Epithelial cell of proximal tubule (primary cell): ENCODE data around the gene HYDIN. TPM values are rescaled to one million over a fixed set of nuclear protein-coding genes. Genes with fewer than 3 reads are reported as not detected.

Experiments
- DNase-seq: peaks from one replicate; pipeline ENCODE4 v3.0.0-alpha.2; 2011; ENCODE audit warnings: low read depth
- H3K4me3 ChIP-seq: 2 replicates; pipeline ENCODE4 v1.5.1; 2011; ENCODE audit warnings: low read depth, mild to moderate bottlenecking, low read length
- total RNA-seq: library from RNA; depleted of rRNA; stranded (reverse); fragments of >200 nt; gene quantifications from 2 replicates; pipeline ENCODE4 v1.2.3, GENCODE V29; 2015
- TF ChIP-seq, protein P1 (sequence below): conservative IDR thresholded peaks from 2 replicates; pipeline ENCODE4 v1.5.1; 2012; ENCODE audit warnings: low read depth, mild to moderate bottlenecking, low read length

The HYDIN gene
- total RNA-seq, 1 donor from 2014 or later: 1.5 TPM

DNA sequence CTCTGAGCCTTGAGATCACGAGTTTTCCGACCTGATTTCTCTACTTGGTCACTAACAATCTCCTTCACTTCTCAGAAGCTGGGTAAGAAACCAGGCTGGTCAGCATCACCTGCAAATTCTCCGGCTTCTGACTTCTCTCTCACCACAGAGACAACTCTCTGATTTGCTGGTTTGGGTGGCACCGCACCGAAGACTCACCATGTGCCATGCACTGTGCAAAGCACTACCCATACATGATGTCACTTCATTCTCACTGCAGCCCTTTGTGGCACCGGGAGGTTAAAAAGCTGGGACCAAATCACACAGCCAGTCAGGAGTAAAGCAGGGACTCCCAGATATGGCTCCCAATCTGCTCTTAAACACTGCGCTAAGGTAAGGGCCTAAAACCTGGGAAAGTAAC, 430.2 kb downstream of the HYDIN start:
- TF ChIP-seq, protein P1, sequence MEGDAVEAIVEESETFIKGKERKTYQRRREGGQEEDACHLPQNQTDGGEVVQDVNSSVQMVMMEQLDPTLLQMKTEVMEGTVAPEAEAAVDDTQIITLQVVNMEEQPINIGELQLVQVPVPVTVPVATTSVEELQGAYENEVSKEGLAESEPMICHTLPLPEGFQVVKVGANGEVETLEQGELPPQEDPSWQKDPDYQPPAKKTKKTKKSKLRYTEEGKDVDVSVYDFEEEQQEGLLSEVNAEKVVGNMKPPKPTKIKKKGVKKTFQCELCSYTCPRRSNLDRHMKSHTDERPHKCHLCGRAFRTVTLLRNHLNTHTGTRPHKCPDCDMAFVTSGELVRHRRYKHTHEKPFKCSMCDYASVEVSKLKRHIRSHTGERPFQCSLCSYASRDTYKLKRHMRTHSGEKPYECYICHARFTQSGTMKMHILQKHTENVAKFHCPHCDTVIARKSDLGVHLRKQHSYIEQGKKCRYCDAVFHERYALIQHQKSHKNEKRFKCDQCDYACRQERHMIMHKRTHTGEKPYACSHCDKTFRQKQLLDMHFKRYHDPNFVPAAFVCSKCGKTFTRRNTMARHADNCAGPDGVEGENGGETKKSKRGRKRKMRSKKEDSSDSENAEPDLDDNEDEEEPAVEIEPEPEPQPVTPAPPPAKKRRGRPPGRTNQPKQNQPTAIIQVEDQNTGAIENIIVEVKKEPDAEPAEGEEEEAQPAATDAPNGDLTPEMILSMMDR: no peak
- DNase-seq: no peak
- H3K4me3 ChIP-seq: peak overlapping the region; percentile 97

DNA sequence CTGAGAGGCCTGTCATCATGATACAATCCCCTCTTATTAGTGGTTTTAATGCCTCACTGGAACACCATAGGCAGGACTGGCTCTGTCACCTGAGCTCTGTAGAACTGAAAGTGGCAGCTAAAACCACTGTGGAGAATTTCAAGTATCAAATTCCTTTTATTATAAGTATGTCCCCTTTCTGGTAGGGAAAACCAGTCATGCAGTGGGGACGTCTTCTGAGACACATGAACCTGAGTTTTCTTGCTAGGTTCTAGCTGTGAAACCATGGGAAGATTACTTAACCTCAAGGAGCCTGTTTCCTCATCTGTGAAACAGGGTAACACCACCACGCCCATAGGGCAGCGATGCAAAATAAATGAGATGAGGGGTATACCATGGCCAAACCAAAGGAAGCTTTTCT, 434.2 kb downstream of the HYDIN start:
- H3K4me3 ChIP-seq: no peak overlapping the region
- TF ChIP-seq, protein P1: no peak
- DNase-seq: no peak

DNA sequence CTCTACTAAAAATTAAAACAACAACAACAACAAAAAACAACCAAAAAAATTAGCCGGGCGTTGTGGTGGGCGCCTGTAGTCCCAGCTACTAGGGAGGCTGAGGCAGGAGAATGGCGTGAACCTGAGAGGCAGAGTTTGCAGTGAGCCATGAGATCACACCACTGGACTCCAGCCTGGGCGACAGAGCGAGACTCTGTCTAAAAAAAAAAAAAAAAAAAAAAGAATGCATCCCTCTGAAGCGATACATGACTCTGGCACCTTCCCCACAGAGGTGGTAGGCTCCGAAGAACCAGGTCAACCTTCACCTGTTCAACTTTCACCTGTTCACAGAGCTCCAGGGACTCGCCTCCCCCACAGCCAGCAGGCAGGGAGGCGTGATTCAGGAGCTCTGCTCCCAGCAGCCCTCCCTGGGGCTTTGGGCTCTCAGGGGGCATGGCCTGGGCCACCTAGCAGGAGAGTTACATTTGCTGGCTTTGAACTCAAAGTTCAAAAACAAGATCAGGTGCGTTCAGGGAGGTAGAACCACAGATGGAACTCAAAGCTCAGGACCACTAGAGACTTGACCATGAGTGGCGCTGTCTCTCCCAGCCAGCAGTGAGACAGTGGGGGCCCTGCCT, 435.1 kb downstream of the HYDIN start:
- no peak for DNase-seq
- TF ChIP-seq, protein P1: no peak
- H3K4me3 ChIP-seq: no peak overlapping the region

DNA sequence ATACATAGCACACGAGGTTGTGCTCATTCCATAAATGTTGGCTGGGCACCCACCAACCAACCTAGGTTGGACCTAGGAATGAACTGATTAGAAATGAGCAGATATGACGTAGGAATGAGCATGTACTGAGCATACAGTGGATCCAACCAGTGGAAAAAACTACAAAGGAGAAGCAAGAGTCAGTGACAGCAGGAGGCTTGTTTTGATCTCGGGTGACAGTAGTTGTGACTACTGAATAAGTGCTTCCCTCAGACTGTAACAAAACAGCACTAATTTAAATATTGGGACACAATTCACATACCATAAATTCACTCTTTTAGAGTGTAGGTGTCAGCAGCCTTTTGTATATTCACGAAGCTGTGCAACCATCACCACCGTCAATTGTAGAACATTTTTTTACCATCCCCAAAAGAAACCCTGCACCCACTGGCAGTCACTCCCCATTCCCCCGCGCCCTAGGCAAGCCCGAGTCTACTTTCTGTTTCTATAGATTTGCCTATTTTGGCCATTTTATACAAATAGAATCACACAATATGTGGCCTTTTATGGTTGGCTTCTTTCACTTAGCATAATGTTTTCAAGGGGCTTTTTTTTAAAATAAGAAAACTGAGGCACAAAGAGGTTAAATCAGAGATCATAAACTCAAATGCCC, 436.5 kb downstream of the HYDIN start:
- no peak overlapping the region for H3K4me3 ChIP-seq
- TF ChIP-seq, protein P1: no peak
- no peak for DNase-seq

DNA sequence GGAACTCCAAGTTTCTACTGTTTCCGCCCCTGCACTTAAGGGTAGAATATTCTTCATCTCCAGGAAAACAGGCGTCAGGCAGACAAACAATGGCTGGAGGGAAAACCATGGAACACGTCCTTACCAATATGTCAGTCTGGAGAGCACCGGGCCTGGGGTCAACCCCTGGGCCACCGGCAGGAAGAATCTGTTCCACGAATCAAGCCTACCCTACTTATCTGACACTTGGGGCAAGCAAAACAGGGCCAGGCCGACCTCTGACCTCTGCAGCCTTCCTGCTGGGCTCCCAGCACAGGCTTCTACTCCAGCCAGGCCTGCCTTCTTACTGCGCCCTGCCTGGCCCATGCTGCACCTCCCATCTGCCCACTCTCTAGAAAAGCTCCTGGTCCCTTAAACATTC, 439.7 kb downstream of the HYDIN start:
- DNase-seq: no peak
- TF ChIP-seq, protein P1: no peak
- H3K4me3 ChIP-seq: no peak overlapping the region

DNA sequence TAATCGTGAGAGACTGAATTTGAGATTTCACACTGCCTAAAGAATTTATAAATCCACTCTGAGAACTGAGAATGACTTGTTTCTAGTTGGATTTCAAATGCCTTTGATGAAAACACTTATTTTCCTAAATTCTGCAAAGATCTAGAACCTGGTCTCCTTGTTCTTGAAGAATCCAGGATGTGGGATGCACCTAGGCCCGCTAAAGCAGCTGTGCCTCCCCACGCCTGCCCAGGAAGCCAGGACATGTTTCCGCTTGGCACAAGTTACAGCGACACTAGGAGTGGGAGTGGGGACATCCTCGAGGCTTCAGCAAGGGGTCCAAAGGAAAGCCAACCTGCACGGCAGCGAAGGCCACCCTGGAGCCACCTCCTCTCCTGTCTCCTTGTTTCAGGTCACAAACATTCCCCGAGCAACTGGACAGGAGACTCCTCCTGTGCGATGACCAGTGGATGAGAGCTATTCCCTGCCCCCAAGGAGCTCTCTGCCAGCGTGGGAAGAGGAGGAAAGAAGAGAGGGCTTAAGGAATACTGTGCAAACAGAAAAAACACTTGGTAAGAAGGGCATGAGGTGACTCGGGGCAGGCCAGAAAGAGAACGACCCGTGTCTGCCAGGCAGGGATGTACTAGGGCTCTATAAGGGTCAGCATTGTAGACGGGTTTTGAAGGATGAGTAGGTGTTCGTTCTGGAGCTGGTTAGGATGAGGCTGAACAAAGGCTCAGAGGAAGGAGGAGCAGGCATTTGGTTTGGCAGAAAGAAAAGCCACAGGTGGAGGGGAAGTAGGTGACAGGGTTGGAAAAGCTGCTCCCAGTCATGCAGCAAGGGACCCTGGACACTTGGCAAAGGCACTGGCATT, 440.7 kb downstream of the HYDIN start:
- no peak overlapping the region for H3K4me3 ChIP-seq
- TF ChIP-seq, protein P1: no peak
- DNase-seq: no peak
